ENCODE measurements around the gene CPS1.

The CPS1 gene

GRCh38 chr2:210548031-210548430 lies 8.4 kb upstream of the CPS1 start:
- no peak for DNase-seq

- DNase-seq: no peak
Observed at GRCh38 chr2:210548878-210549384, 7.5 kb upstream of the CPS1 start.

- no peak for DNase-seq
Observed at GRCh38 chr2:210551001-210551400, 5.4 kb upstream of the CPS1 start.

GRCh38 chr2:210553373-210553772 lies 3.0 kb upstream of the CPS1 start:
- DNase-seq: no peak

- DNase-seq: no peak
Observed at GRCh38 chr2:210555555-210555954, 844 bp upstream of the CPS1 start.

GRCh38 chr2:210557721-210558120 lies 1.3 kb downstream of the CPS1 start:
- DNase-seq: no peak

GRCh38 chr2:210558708-210559107 lies 2.3 kb downstream of the CPS1 start:
- DNase-seq: no peak

GRCh38 chr2:210559182-210559581 lies 2.8 kb downstream of the CPS1 start:
- no peak for DNase-seq

GRCh38 chr2:210561475-210561874 lies 5.1 kb downstream of the CPS1 start:
- no peak for DNase-seq

- no peak for DNase-seq
Observed at GRCh38 chr2:210562091-210562490, 5.7 kb downstream of the CPS1 start.

- no peak for DNase-seq
Observed at GRCh38 chr2:210562502-210563080, 6.2 kb downstream of the CPS1 start.

- DNase-seq: no peak
Observed at GRCh38 chr2:210567279-210567678, 10.9 kb downstream of the CPS1 start.

- DNase-seq: no peak
Observed at GRCh38 chr2:210568108-210568507, 11.7 kb downstream of the CPS1 start.

- peak; percentile 3 to 10 for DNase-seq
Observed at GRCh38 chr2:210577263-210578071, 21.1 kb downstream of the CPS1 start.

- DNase-seq: no peak
Observed at GRCh38 chr2:210584834-210585233, 28.4 kb downstream of the CPS1 start.

GRCh38 chr2:210586381-210586780 lies 30.0 kb downstream of the CPS1 start:
- DNase-seq: no peak

- DNase-seq: no peak
Observed at GRCh38 chr2:210591663-210592062, 35.3 kb downstream of the CPS1 start.

GRCh38 chr2:210592726-210593125 lies 36.3 kb downstream of the CPS1 start:
- DNase-seq: no peak

GRCh38 chr2:210593166-210593565 lies 36.8 kb downstream of the CPS1 start:
- DNase-seq: no peak

- DNase-seq: no peak
Observed at GRCh38 chr2:210598219-210598618, 41.8 kb downstream of the CPS1 start.

- no peak for DNase-seq
Observed at GRCh38 chr2:210599476-210599875, 43.1 kb downstream of the CPS1 start.

GRCh38 chr2:210604666-210605065 lies 48.3 kb downstream of the CPS1 start:
- no peak for DNase-seq

- DNase-seq: no peak
Observed at GRCh38 chr2:210606001-210606400, 49.6 kb downstream of the CPS1 start.

- no peak for DNase-seq
Observed at GRCh38 chr2:210611466-210611865, 55.1 kb downstream of the CPS1 start.

GRCh38 chr2:210616074-210616473 lies 59.7 kb downstream of the CPS1 start:
- no peak for DNase-seq
